ENCODE data around the gene UBA1.

DNA sequence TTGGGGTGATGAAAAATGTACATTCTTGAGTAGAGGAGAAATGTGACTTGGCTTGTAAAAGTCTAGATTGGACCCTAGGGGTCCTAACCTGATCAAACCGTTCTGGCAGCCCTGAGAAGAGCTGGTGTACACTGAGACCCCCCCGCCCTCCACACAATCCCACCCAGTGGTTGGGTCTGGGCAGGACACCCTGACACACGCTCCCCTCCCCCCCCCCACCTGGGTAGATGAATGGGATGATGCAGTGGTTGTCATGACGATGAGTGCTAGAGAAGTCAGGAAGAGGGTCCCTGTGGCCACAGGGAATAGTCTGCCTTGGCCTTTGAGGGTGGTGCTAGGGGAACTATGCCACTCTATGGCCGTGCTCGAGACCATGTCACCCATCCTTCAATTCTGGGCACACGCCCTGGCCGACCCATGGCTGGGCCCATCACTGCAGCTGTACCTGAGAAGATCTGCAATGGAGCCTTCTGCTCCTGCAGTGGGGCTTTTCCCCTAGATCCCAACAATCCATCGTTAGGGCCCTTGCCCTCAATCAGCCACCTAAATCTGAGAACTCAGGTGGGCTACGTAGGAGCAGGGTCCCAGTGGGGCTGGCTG is 29.2 kb downstream of the UBA1 start:
- TF ChIP-seq CTCF (IDR thresholded peaks at IDR 0.05 in 2 of 3, conservative IDR thresholded peaks at IDR 0.05 in 1 of 3; ENCODE audit: borderline replicate concordance in 1 of 3, insufficient read depth in 1 of 3, low read depth in 2 of 3, low read length in 2 of 3), result 0 out of 6 replicates have a peak, but pooled peaks of 1 of the 3 experiments have one; percentile 9
- no peak for TF ChIP-seq POLR2A (IDR thresholded peaks at IDR 0.05; ENCODE audit: borderline replicate concordance, extremely low read depth, insufficient read depth, insufficient read length)
- no peak for TF ChIP-seq EGR1 (IDR thresholded peaks at IDR 0.05; ENCODE audit: low read depth)
- TF ChIP-seq EZH2 (IDR thresholded peaks at IDR 0.05), result no peak
- no peak for TF ChIP-seq TCF7L2 (IDR thresholded peaks at IDR 0.05; ENCODE audit: borderline replicate concordance, extremely low read depth, insufficient read depth, insufficient read length)
